GM12878 (cell line): Measurements from ENCODE around the gene JOSD2. TPM values are rescaled to one million over a fixed set of nuclear protein-coding genes. Genes with fewer than 3 reads are reported as not detected.

Experiments used
- ATAC-seq: fragments of 200-7000 bp; cut with Tn5 transposase; 3 replicates; pipeline ENCODE4 v1.9.1; 2020; ENCODE audit warnings: mild to moderate bottlenecking, moderate library complexity
- BruUV-seq: library from RNA; stranded (reverse); fragments of 400-500 nt; replicated peaks from 2 replicates; lab custom pipeline; 2021; lab: Mats Ljungman, UMichigan
- CTCF ChIA-PET: fragments of 300-600 bp; sonication (Branson Sonifier 250); formaldehyde crosslinking; extraction: SDS; loops from one replicate; lab custom pipeline; 2021; ENCODE audit warnings: inconsistent platforms; lab: Yijun Ruan, JAX
- POLR2A ChIA-PET: fragments of 350-600 bp; formaldehyde crosslinking; extraction: SDS; loops from one replicate; lab custom pipeline; 2021; ENCODE audit warnings: inconsistent platforms; lab: Charles Lee
- RAD21 ChIA-PET: fragments of 300-600 bp; sonication (Branson Sonifier 250); formaldehyde crosslinking; loops from one replicate; lab custom pipeline; 2023; ENCODE audit warnings: antibody characterized with exemption; ENCODE audit not compliant: unreplicated experiment; lab: Charles Lee
- SMC1A ChIA-PET: fragments of 300-600 bp; sonication (Branson Sonifier 250); formaldehyde crosslinking; loops from one replicate; lab custom pipeline; 2023; ENCODE audit not compliant: unreplicated experiment, uncharacterized antibody; lab: Charles Lee
- DNase-seq: peaks from one replicate; pipeline ENCODE4 v3.0.0-alpha.2; 2011; ENCODE audit warnings: low read depth, low spot score
- FAIRE-seq: peaks from 3 replicates; lab custom pipeline; 2011; peaks lifted over from hg19 to GRCh38; lab: Jason Lieb, UNC
- H2AFZ ChIP-seq: 2 replicates; pipeline ENCODE4 v1.6.0; 2011; ENCODE audit warnings: low read depth, low read length, control low read depth; ENCODE audit not compliant: control insufficient read depth
- H3K27ac ChIP-seq: 2 replicates; pipeline ENCODE4 v1.5.1; 2011; ENCODE audit warnings: control low read depth; ENCODE audit not compliant: control insufficient read depth, insufficient read depth
- H3K27me3 ChIP-seq, 2 experiments: replicated peaks in 1 of 2; 2 replicates each; pipeline versions ENCODE4 v1.6.0 to v1.6.1; 2011; ENCODE audit warnings: low read length in 1 of 2; ENCODE audit not compliant: control insufficient read depth in 2 of 2, insufficient read depth in 2 of 2
- H3K36me3 ChIP-seq, 2 experiments: 2 replicates each; pipeline ENCODE4 v1.5.1; 2011; ENCODE audit warnings: low read length in 1 of 2; ENCODE audit not compliant: control insufficient read depth in 2 of 2, insufficient read depth in 2 of 2
- H3K4me1 ChIP-seq: 2 replicates; pipeline ENCODE4 v1.6.1; 2011; ENCODE audit warnings: mild to moderate bottlenecking, low read length, moderate library complexity, mixed read lengths; ENCODE audit not compliant: control insufficient read depth, insufficient read depth
- H3K4me2 ChIP-seq: 2 replicates; pipeline ENCODE4 v1.6.0; 2011; ENCODE audit warnings: control low read depth; ENCODE audit not compliant: control insufficient read depth, insufficient read depth
- H3K4me3 ChIP-seq: fragments of 200-600 bp; sonication (generic); 2 replicates; pipeline ENCODE4 v1.5.1; 2016
- H3K79me2 ChIP-seq: 2 replicates; pipeline ENCODE4 v1.6.0; 2011; ENCODE audit warnings: low read length; ENCODE audit not compliant: control insufficient read depth, insufficient read depth
- H3K9ac ChIP-seq: 2 replicates; pipeline ENCODE4 v1.8.0; 2011; ENCODE audit warnings: low read length, control low read depth, mixed read lengths; ENCODE audit not compliant: control insufficient read depth, insufficient read depth
- H3K9me3 ChIP-seq: replicated peaks from 3 replicates; pipeline ENCODE4 v1.5.1; 2011; ENCODE audit warnings: mild to moderate bottlenecking, low read length; ENCODE audit not compliant: control insufficient read depth, insufficient read depth
- H4K20me1 ChIP-seq: 2 replicates; pipeline ENCODE4 v1.6.0; 2011; ENCODE audit not compliant: control insufficient read depth, insufficient read depth
- CHD2 ChIP-seq: IDR thresholded peaks from 2 replicates; pipeline ENCODE4 v1.6.1; 2011; ENCODE audit warnings: low read depth, low read length, improper control_type of control experiment, borderline replicate concordance
- EGR1 ChIP-seq, 2 experiments: IDR thresholded peaks; 1 replicate in 1 of 2; 2 replicates in 1 of 2; pipeline ENCODE4 v1.6.1; 2011 to 2012; ENCODE audit warnings: low read depth in 2 of 2, low read length in 2 of 2, borderline replicate concordance in 1 of 2, mild to moderate bottlenecking in 1 of 2, moderate library complexity in 1 of 2
- GABPA ChIP-seq: IDR thresholded peaks from 2 replicates; pipeline ENCODE4 v1.6.1; 2014; ENCODE audit warnings: antibody characterized with exemption, low read depth, mild to moderate bottlenecking, inconsistent platforms
- GATAD2B ChIP-seq: fragments of 450-650 bp; conservative IDR thresholded peaks from 2 replicates; pipeline ENCODE4 v1.6.1; 2017; ENCODE audit warnings: low read depth, mild to moderate bottlenecking, moderate library complexity
- KLF5 ChIP-seq: fragments of 450-650 bp; IDR thresholded peaks from 2 replicates; pipeline ENCODE4 v1.6.1; 2014; ENCODE audit warnings: mild to moderate bottlenecking; ENCODE audit not compliant: partially characterized antibody
- SIX5 ChIP-seq: IDR thresholded peaks from 2 replicates; pipeline ENCODE4 v1.6.1; 2011; ENCODE audit warnings: mild to moderate bottlenecking, low read depth, low read length, moderate library complexity; ENCODE audit not compliant: severe bottlenecking
- TARDBP ChIP-seq: IDR thresholded peaks from 2 replicates; pipeline ENCODE4 v1.6.1; 2016; ENCODE audit warnings: borderline replicate concordance
- ZNF207 ChIP-seq: fragments of 450-650 bp; IDR thresholded peaks from 2 replicates; pipeline ENCODE4 v1.6.1; 2014; ENCODE audit warnings: antibody characterized with exemption, mild to moderate bottlenecking, borderline replicate concordance
- WGBS: methylation state at CpG from one replicate; pipeline ENCODE4 v1.1.6; 2016; ENCODE audit warnings: low lambda C conversion rate; ENCODE audit not compliant: insufficient replicate concordance, insufficient coverage; ENCODE audit errors: missing lambda C conversion rate; 5-methylcytosine and 5-hydroxymethylcytosine counted together
- in situ Hi-C: fragments of 300-500 bp; cut with MboI; formaldehyde crosslinking; loops from 9 replicates; pipeline ENCODE4 v1.14.3; 2018; ENCODE audit warnings: mixed read lengths
- intact Hi-C: fragments of 100-400 bp; cut with micrococcal nuclease; formaldehyde crosslinking; loops from one replicate; pipeline ENCODE4 v1.14.2; 2022; ENCODE audit not compliant: unreplicated experiment
- polyA plus RNA-seq, 11 experiments: library from polyadenylated mRNA; depleted of rRNA in 4 of 11; unstranded in 6 of 11; stranded (reverse) in 5 of 11; fragments of >200 nt; fragmentation: Nextera tagmentation in 4 of 11; fragmentation: Illumina TruSeq in 1 of 11; extraction: Ambion mirVana in 4 of 11; extraction: Trizol in 1 of 11; gene quantifications; 1 replicate in 1 of 11; 2 replicates in 10 of 11; pipeline versions ENCODE4 v1.2.1 to v1.2.3, GENCODE V29; 2011 to 2016; ENCODE audit warnings: inconsistent platforms in 2 of 11, missing spikeins in 2 of 11, low read depth in 1 of 11
- total RNA-seq, 4 experiments: library from RNA; depleted of rRNA in 3 of 4; stranded (reverse); fragments of >200 nt in 3 of 4; fragmentation: Illumina TruSeq in 1 of 4; extraction: Trizol in 1 of 4; gene quantifications; 2 replicates each; pipeline versions ENCODE4 v1.2.1 to v1.2.3, GENCODE V29; 2013 to 2021
- TF ChIP-seq, protein P1 (sequence below): fragments of 150-350 bp; IDR thresholded peaks from 2 replicates; pipeline ENCODE4 v1.6.1; 2016; ENCODE audit warnings: low read depth, low read length
- TF ChIP-seq, protein P2 (sequence below): IDR thresholded peaks from 2 replicates; pipeline ENCODE4 v1.6.1; 2012; ENCODE audit warnings: low read depth, low read length, improper control_type of control experiment
- TF ChIP-seq, protein P3 (sequence below): fragments of 450-650 bp; IDR thresholded peaks from 2 replicates; pipeline ENCODE4 v1.6.1; 2017; ENCODE audit warnings: antibody characterized with exemption, mild to moderate bottlenecking, moderate library complexity

Gene JOSD2
- total and polyA plus RNA-seq, 10 of the 15 experiments (the other 5 are each of a cell fraction or from before 2014, with no cell fraction given): 0.91 to 26.7 (median 13.0) TPM

DNA sequence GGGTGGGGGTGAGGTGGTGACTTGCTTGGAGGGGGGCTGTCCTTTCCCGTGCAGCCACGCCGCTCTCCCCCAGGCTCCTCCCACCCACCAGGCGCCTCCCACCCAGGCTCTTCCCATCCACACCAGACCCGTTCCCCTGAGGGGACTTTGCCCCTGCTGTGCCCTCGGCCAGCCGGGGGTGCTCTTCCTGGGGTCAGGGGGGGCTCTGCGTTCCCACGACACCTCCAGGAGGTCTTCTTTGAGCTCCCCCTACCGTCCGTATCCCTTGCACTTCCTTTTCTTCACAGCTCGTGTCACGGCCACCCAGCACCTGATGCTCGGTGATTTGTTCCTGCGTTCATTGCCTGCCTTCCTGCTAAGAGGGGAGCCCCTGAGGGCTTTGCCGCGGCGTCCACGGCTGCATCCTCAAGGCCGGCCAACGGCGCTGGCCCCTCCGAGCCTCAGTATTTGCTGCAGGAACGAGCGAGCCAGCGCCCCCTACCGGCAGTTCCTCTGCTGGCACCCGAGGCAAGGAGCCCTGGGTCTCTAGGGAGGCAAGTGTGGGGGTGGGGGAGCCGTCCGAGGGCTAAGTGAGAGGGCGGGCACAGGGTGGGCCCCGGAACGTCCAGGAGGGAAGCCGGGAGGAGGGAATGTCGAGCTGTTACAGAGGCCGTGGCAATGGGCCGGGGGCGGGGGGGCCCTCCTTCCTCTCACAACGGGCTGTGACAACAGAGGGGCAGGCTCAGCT is 45.5 kb upstream of the JOSD2 start:
- H3K4me1 ChIP-seq: no peaks in the 10 kb centered on the region; the same call in 1 of the 2 replicates
- peak overlapping the region; percentile 90 for H2AFZ ChIP-seq
- no peak for FAIRE-seq
- SMC1A ChIA-PET: interaction anchor here (0.7 to 1.9 kb wide), 2 partner anchors 19 to 114 kb away, joined by 3 to 16 read pairs; no protein-coding TSS in a partner anchor
- BruUV-seq: no TSS peak
- peaks cover 0 to 5% of the 10 kb centered on the region in 2 experiments for H3K27me3 ChIP-seq
- peak; percentile 95 for ATAC-seq
- H3K79me2 ChIP-seq: no peaks in the 10 kb centered on the region
- peak overlapping the region; percentile 56; the same call in 1 of the 2 replicates for H3K4me3 ChIP-seq
- POLR2A ChIA-PET: interaction anchor here (0.6 kb wide), 2 partner anchors 63 to 228 kb away, joined by 4 to 8 read pairs; partner anchors contain the start of gene KCNC3
- RAD21 ChIA-PET: interaction anchor here (0.5 to 1.8 kb wide), 8 partner anchors 18 to 1058 kb away, joined by 3 to 13 read pairs (median 3); no protein-coding TSS in a partner anchor
- CTCF ChIA-PET: interaction anchor here (0.5 to 8.5 kb wide), 28 partner anchors 10 to 790 kb away, joined by 3 to 117 read pairs (median 4); partner anchors contain the start of genes JOSD2, NR1H2 and SPIB
- under 1% methylated on average over 28 of the region's 39 CpGs for WGBS
- intact Hi-C loops: loop anchor here (1.0 kb wide), 1 partner anchor 188 kb away; no protein-coding TSS in a partner anchor
- H3K4me2 ChIP-seq: peak overlapping the region; percentile 91
- no peaks in the 10 kb centered on the region for H3K36me3 ChIP-seq
- no peaks in the 10 kb centered on the region for H4K20me1 ChIP-seq
- DNase-seq: peak; percentile 15
- H3K9ac ChIP-seq: no peak overlapping the region
- in situ Hi-C loops: no loop called here
- no peak overlapping the region for H3K27ac ChIP-seq
- no peaks in the 10 kb centered on the region for H3K9me3 ChIP-seq
- TF ChIP-seq, protein P1, sequence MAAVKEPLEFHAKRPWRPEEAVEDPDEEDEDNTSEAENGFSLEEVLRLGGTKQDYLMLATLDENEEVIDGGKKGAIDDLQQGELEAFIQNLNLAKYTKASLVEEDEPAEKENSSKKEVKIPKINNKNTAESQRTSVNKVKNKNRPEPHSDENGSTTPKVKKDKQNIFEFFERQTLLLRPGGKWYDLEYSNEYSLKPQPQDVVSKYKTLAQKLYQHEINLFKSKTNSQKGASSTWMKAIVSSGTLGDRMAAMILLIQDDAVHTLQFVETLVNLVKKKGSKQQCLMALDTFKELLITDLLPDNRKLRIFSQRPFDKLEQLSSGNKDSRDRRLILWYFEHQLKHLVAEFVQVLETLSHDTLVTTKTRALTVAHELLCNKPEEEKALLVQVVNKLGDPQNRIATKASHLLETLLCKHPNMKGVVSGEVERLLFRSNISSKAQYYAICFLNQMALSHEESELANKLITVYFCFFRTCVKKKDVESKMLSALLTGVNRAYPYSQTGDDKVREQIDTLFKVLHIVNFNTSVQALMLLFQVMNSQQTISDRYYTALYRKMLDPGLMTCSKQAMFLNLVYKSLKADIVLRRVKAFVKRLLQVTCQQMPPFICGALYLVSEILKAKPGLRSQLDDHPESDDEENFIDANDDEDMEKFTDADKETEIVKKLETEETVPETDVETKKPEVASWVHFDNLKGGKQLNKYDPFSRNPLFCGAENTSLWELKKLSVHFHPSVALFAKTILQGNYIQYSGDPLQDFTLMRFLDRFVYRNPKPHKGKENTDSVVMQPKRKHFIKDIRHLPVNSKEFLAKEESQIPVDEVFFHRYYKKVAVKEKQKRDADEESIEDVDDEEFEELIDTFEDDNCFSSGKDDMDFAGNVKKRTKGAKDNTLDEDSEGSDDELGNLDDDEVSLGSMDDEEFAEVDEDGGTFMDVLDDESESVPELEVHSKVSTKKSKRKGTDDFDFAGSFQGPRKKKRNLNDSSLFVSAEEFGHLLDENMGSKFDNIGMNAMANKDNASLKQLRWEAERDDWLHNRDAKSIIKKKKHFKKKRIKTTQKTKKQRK: no peak
- TF ChIP-seq KLF5 (peak; percentile 52), SIX5 (no peak), EGR1 (IDR thresholded peaks at IDR 0.05; ENCODE audit: borderline replicate concordance in 1 of 2, low read depth in 2 of 2, low read length in 2 of 2) (peak in 1 of 2 experiments; percentile 59; a peak in 1 of 3 replicates), GABPA (no peak), CHD2 (peak; percentile 63; the same call in 1 of the 2 replicates), TARDBP (no peak), ZNF207 (0 out of 2 replicates have a peak, but pooled peaks have one; percentile 41), GATAD2B (peak; percentile 42; the same call in 1 of the 2 replicates)
- TF ChIP-seq, protein P2, sequence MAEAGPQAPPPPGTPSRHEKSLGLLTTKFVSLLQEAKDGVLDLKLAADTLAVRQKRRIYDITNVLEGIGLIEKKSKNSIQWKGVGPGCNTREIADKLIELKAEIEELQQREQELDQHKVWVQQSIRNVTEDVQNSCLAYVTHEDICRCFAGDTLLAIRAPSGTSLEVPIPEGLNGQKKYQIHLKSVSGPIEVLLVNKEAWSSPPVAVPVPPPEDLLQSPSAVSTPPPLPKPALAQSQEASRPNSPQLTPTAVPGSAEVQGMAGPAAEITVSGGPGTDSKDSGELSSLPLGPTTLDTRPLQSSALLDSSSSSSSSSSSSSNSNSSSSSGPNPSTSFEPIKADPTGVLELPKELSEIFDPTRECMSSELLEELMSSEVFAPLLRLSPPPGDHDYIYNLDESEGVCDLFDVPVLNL: no peak
- TF ChIP-seq, protein P3, sequence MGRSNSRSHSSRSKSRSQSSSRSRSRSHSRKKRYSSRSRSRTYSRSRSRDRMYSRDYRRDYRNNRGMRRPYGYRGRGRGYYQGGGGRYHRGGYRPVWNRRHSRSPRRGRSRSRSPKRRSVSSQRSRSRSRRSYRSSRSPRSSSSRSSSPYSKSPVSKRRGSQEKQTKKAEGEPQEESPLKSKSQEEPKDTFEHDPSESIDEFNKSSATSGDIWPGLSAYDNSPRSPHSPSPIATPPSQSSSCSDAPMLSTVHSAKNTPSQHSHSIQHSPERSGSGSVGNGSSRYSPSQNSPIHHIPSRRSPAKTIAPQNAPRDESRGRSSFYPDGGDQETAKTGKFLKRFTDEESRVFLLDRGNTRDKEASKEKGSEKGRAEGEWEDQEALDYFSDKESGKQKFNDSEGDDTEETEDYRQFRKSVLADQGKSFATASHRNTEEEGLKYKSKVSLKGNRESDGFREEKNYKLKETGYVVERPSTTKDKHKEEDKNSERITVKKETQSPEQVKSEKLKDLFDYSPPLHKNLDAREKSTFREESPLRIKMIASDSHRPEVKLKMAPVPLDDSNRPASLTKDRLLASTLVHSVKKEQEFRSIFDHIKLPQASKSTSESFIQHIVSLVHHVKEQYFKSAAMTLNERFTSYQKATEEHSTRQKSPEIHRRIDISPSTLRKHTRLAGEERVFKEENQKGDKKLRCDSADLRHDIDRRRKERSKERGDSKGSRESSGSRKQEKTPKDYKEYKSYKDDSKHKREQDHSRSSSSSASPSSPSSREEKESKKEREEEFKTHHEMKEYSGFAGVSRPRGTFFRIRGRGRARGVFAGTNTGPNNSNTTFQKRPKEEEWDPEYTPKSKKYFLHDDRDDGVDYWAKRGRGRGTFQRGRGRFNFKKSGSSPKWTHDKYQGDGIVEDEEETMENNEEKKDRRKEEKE: no peak
